GM10266 (cell line): ENCODE measurements around the gene CPXM1.
"Not testable (repeated sequence)": the region's sequence is repeated elsewhere in the genome, so short reads cannot be mapped to it uniquely, and the experiment has no call there.

Experiments
- DNase-seq: peaks from one replicate; pipeline ENCODE4 v3.0.0; 2012; ENCODE audit errors: extremely low spot score
- CTCF ChIP-seq: IDR thresholded peaks from 2 replicates; pipeline ENCODE4 v1.5.1; 2012; ENCODE audit warnings: mild to moderate bottlenecking, low read depth; ENCODE audit not compliant: control insufficient read depth, insufficient read depth; ENCODE audit errors: missing control alignments

Gene CPXM1

GRCh38 chr20:2771631-2772080 is 28.8 kb downstream of the CPXM1 start:
- DNase-seq = no peak
- TF ChIP-seq CTCF = no peak

GRCh38 chr20:2770091-2770490 is 30.3 kb downstream of the CPXM1 start:
- DNase-seq = not testable (repeated sequence)

- TF ChIP-seq CTCF = no peak
- DNase-seq = no peak
Observed at GRCh38 chr20:2768632-2769015, 31.8 kb downstream of the CPXM1 start.

GRCh38 chr20:2767768-2768631 is 32.4 kb downstream of the CPXM1 start:
- TF ChIP-seq CTCF = no peak
- no peak for DNase-seq

GRCh38 chr20:2763186-2763585 is 37.2 kb downstream of the CPXM1 start:
- DNase-seq = no peak
- TF ChIP-seq CTCF = no peak

GRCh38 chr20:2762578-2763131 is 37.8 kb downstream of the CPXM1 start:
- DNase-seq = no peak
- TF ChIP-seq CTCF = no peak

- TF ChIP-seq CTCF = no peak
- DNase-seq = no peak
Observed at GRCh38 chr20:2761885-2762284, 38.5 kb downstream of the CPXM1 start.
